HEK293 (cell line): ENCODE measurements around the gene TEX2.
A peak's percentile ranks its signal among the peaks of the same experiment; 100 is the strongest.

Source experiments
- CTCF ChIA-PET: fragments of 350-600 bp; formaldehyde crosslinking; extraction: SDS; loops from one replicate; lab custom pipeline; 2021; ENCODE audit warnings: antibody characterized with exemption; lab: Yijun Ruan, JAX
- POLR2A ChIA-PET: fragments of 300-600 bp; formaldehyde crosslinking; extraction: SDS; loops from one replicate; lab custom pipeline; 2020; ENCODE audit warnings: antibody characterized with exemption, inconsistent platforms; lab: Yijun Ruan, JAX
- H3K27ac ChIP-seq: fragments of 200-500 bp; sonication (Bioruptor generic); 2 replicates; pipeline ENCODE4 v1.5.1; 2014; ENCODE audit warnings: low read depth, low read length, control low read depth, inconsistent platforms; ENCODE audit errors: extremely low read depth
- H3K36me3 ChIP-seq, 2 experiments: fragments of 200-500 bp in 1 of 2; sonication (Bioruptor generic) in 1 of 2; 1 replicate in 1 of 2; 2 replicates in 1 of 2; pipeline ENCODE4 v1.5.1; 2014 to 2017; ENCODE audit warnings: inconsistent platforms in 2 of 2, low read length in 2 of 2; ENCODE audit not compliant: control insufficient read depth in 2 of 2, insufficient read depth in 1 of 2
- H3K4me1 ChIP-seq: fragments of 200-500 bp; sonication (Bioruptor generic); 2 replicates; pipeline ENCODE4 v1.5.1; 2014; ENCODE audit warnings: mild to moderate bottlenecking, low read length, inconsistent platforms; ENCODE audit not compliant: control insufficient read depth, insufficient read depth
- H3K4me3 ChIP-seq: 2 replicates; pipeline ENCODE4 v1.5.1; 2011; ENCODE audit warnings: low read depth, mild to moderate bottlenecking, control low read depth, low read length, moderate library complexity
- H3K9me3 ChIP-seq: fragments of 200-500 bp; sonication (Bioruptor generic); 2 replicates; pipeline ENCODE4 v1.5.1; 2014; ENCODE audit warnings: low read depth, low read length, inconsistent platforms; ENCODE audit not compliant: control insufficient read depth, insufficient read depth
- BCL11A ChIP-seq: fragments of 450-650 bp; formaldehyde crosslinking; IDR thresholded peaks from 2 replicates; pipeline ENCODE4 v1.5.1; 2016; ENCODE audit warnings: low read depth, missing biosample characterization, missing genetic modification characterization
- GLIS1 ChIP-seq: fragments of 450-650 bp; formaldehyde crosslinking; IDR thresholded peaks from 2 replicates; pipeline ENCODE4 v1.5.1; 2016; ENCODE audit warnings: missing biosample characterization, missing genetic modification characterization
- GLIS2 ChIP-seq: fragments of 450-650 bp; formaldehyde crosslinking; IDR thresholded peaks from 2 replicates; pipeline ENCODE4 v1.5.1; 2016; ENCODE audit warnings: missing biosample characterization, missing genetic modification characterization
- HOXD13 ChIP-seq: sonication (generic); formaldehyde crosslinking; IDR thresholded peaks from 2 replicates; pipeline ENCODE4 v1.8.0; 2022; ENCODE audit warnings: missing genetic modification reagents, borderline replicate concordance
- KLF16 ChIP-seq: fragments of 450-650 bp; formaldehyde crosslinking; IDR thresholded peaks from 2 replicates; pipeline ENCODE4 v1.5.1; 2017; ENCODE audit warnings: missing biosample characterization, missing genetic modification characterization
- MEIS1 ChIP-seq: sonication (generic); formaldehyde crosslinking; IDR thresholded peaks from 2 replicates; pipeline ENCODE4 v1.8.1; 2022; ENCODE audit warnings: missing genetic modification reagents, mild to moderate bottlenecking, borderline replicate concordance
- SCRT2 ChIP-seq: fragments of 450-650 bp; formaldehyde crosslinking; IDR thresholded peaks from 2 replicates; pipeline ENCODE4 v1.5.1; 2016; ENCODE audit warnings: missing biosample characterization, missing genetic modification characterization
- YY2 ChIP-seq: fragments of 450-650 bp; formaldehyde crosslinking; IDR thresholded peaks from 2 replicates; pipeline ENCODE4 v1.5.1; 2016; ENCODE audit warnings: missing biosample characterization, missing genetic modification characterization
- ZBTB1 ChIP-seq: fragments of 450-650 bp; formaldehyde crosslinking; IDR thresholded peaks from 2 replicates; pipeline ENCODE4 v1.5.1; 2016; ENCODE audit warnings: missing biosample characterization, missing genetic modification characterization
- ZNF121 ChIP-seq: fragments of 450-650 bp; formaldehyde crosslinking; IDR thresholded peaks from 2 replicates; pipeline ENCODE4 v1.5.1; 2016; ENCODE audit warnings: missing biosample characterization, missing genetic modification characterization
- ZNF175 ChIP-seq: fragments of 450-650 bp; formaldehyde crosslinking; IDR thresholded peaks from 2 replicates; pipeline ENCODE4 v1.5.1; 2016; ENCODE audit warnings: missing biosample characterization, missing genetic modification characterization
- ZNF211 ChIP-seq: fragments of 450-650 bp; formaldehyde crosslinking; IDR thresholded peaks from 2 replicates; pipeline ENCODE4 v1.5.1; 2016; ENCODE audit warnings: low read depth, missing biosample characterization, missing genetic modification characterization
- ZNF341 ChIP-seq: fragments of 450-650 bp; formaldehyde crosslinking; IDR thresholded peaks from 2 replicates; pipeline ENCODE4; 2016; ENCODE audit warnings: low read depth, missing biosample characterization, missing genetic modification characterization
- ZNF37A ChIP-seq: fragments of 450-650 bp; IDR thresholded peaks from 2 replicates; pipeline ENCODE4 v1.5.1; 2018; ENCODE audit warnings: missing biosample characterization, missing genetic modification characterization
- ZNF521 ChIP-seq: fragments of 450-650 bp; formaldehyde crosslinking; IDR thresholded peaks from 2 replicates; pipeline ENCODE4 v1.5.1; 2017; ENCODE audit warnings: missing biosample characterization, mild to moderate bottlenecking, missing genetic modification characterization
- ZNF610 ChIP-seq: fragments of 450-650 bp; formaldehyde crosslinking; IDR thresholded peaks from 2 replicates; pipeline ENCODE4 v1.5.1; 2016; ENCODE audit warnings: missing biosample characterization, missing genetic modification characterization, borderline replicate concordance
- ZNF629 ChIP-seq: fragments of 450-650 bp; formaldehyde crosslinking; IDR thresholded peaks from 2 replicates; pipeline ENCODE4 v1.5.1; 2017; ENCODE audit warnings: missing biosample characterization, missing genetic modification characterization
- ZNF658 ChIP-seq: fragments of 450-650 bp; formaldehyde crosslinking; IDR thresholded peaks from 2 replicates; pipeline ENCODE4; 2016; ENCODE audit warnings: missing biosample characterization, missing genetic modification characterization
- ZNF76 ChIP-seq: fragments of 450-650 bp; formaldehyde crosslinking; IDR thresholded peaks from 2 replicates; pipeline ENCODE4; 2016; ENCODE audit warnings: low read depth, missing biosample characterization, missing genetic modification characterization, borderline replicate concordance
- ZSCAN23 ChIP-seq: fragments of 450-650 bp; formaldehyde crosslinking; IDR thresholded peaks from 2 replicates; pipeline ENCODE4 v1.5.1; 2016; ENCODE audit warnings: missing biosample characterization, missing genetic modification characterization
- ZSCAN30 ChIP-seq: fragments of 450-650 bp; IDR thresholded peaks from 2 replicates; pipeline ENCODE4 v1.5.1; 2018; ENCODE audit warnings: missing biosample characterization, mild to moderate bottlenecking, missing genetic modification characterization, moderate library complexity
- TF ChIP-seq, protein P1 (sequence below): fragments of 450-650 bp; formaldehyde crosslinking; IDR thresholded peaks from 2 replicates; pipeline ENCODE4 v1.5.1; 2017; ENCODE audit warnings: missing biosample characterization, missing genetic modification characterization
- TF ChIP-seq, protein P2 (sequence below): fragments of 450-650 bp; formaldehyde crosslinking; IDR thresholded peaks from 2 replicates; pipeline ENCODE4 v1.5.1; 2016; ENCODE audit warnings: missing biosample characterization, missing genetic modification characterization
- TF ChIP-seq, protein P3 (sequence below): fragments of 450-650 bp; formaldehyde crosslinking; IDR thresholded peaks from 2 replicates; pipeline ENCODE4 v1.5.1; 2017; ENCODE audit warnings: missing biosample characterization, missing genetic modification characterization
- TF ChIP-seq, protein P4 (sequence below): fragments of 450-650 bp; formaldehyde crosslinking; IDR thresholded peaks from 2 replicates; pipeline ENCODE4 v1.5.1; 2016; ENCODE audit warnings: missing biosample characterization, missing genetic modification characterization

Gene TEX2

DNA sequence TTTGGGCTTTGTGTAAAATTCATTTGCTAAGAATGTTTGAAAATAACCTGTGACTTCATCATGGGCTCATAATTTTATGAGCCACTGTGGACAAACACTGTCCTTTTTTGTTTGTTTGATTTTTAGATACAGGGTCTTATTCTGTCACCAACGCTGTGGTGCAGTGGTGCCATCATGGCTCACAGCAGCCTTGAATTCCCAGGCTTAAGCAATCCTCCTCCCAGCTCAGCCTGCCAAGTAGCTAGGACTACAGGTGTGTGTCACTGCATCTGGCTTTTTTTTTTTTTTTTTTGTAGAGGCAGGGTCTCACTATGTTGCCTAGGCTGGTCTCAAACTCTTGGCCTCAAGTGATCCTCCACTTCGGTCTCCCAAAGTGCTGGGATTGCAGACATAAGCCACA is 8.3 kb downstream of the TEX2 start:
- Histone ChIP-seq H3K9me3 (no peaks in the 10 kb centered on the region), H3K36me3 (no peaks in the 10 kb centered on the region), H3K4me3 (no peak overlapping the region), H3K27ac (no peak overlapping the region), H3K4me1 (peaks cover 1% of the 10 kb centered on the region)
- TF ChIP-seq SCRT2 (tag by site-specific recombination) (peak; percentile 54; the same call in 1 of the 2 replicates), YY2 (tag by site-specific recombination) (no peak)
- ChIA-PET CTCF (interaction anchor here (0.5 kb wide), 1 partner anchor 36 kb away, joined by 3 read pairs; no protein-coding TSS in a partner anchor), POLR2A (interaction anchor here (1.7 kb wide), 1 partner anchor 109 kb away, joined by 14 read pairs; no protein-coding TSS in a partner anchor)

DNA sequence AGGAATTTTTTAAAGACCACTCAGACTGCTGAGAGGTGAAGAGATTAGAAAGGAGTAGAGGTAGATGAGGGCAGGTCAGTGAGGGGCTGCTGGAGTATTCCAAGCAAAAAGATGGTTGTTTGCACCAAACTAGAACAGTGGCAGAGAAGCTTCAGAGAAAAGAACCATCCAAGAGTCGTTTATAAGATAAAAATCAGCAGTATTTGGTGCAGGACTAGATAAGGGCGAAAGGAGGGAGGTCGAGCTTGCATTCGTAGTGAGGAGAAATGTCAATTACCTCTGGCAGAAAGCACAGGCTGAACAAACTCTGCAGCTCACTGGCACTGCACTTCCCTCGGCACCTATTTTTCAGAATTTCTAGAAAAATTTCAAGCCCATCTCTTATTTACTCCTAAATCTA is 9.6 kb downstream of the TEX2 start:
- Histone ChIP-seq H3K27ac (no peak overlapping the region), H3K4me3 (no peak overlapping the region), H3K9me3 (no peaks in the 10 kb centered on the region), H3K36me3 (no peaks in the 10 kb centered on the region), H3K4me1 (no peaks in the 10 kb centered on the region; the same call in 1 of the 2 replicates)
- no peak for TF ChIP-seq ZNF121 (tag by site-specific recombination)
- no peak for TF ChIP-seq GLIS1 (tag by site-specific recombination)
- TF ChIP-seq ZSCAN23 (tag by site-specific recombination), result no peak
- no peak for TF ChIP-seq ZNF341 (tag by site-specific recombination)
- TF ChIP-seq, protein P1, sequence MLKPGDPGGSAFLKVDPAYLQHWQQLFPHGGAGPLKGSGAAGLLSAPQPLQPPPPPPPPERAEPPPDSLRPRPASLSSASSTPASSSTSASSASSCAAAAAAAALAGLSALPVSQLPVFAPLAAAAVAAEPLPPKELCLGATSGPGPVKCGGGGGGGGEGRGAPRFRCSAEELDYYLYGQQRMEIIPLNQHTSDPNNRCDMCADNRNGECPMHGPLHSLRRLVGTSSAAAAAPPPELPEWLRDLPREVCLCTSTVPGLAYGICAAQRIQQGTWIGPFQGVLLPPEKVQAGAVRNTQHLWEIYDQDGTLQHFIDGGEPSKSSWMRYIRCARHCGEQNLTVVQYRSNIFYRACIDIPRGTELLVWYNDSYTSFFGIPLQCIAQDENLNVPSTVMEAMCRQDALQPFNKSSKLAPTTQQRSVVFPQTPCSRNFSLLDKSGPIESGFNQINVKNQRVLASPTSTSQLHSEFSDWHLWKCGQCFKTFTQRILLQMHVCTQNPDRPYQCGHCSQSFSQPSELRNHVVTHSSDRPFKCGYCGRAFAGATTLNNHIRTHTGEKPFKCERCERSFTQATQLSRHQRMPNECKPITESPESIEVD (tag by site-specific recombination), result no peak
- TF ChIP-seq, protein P2, sequence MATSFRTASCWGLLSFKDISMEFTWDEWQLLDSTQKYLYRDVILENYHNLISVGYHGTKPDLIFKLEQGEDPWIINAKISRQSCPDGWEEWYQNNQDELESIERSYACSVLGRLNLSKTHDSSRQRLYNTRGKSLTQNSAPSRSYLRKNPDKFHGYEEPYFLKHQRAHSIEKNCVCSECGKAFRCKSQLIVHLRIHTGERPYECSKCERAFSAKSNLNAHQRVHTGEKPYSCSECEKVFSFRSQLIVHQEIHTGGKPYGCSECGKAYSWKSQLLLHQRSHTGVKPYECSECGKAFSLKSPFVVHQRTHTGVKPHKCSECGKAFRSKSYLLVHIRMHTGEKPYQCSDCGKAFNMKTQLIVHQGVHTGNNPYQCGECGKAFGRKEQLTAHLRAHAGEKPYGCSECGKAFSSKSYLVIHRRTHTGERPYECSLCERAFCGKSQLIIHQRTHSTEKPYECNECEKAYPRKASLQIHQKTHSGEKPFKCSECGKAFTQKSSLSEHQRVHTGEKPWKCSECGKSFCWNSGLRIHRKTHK (tag by site-specific recombination), result no peak
- no peak for TF ChIP-seq ZNF37A (tag by site-specific recombination)
- no peak for TF ChIP-seq ZNF658 (tag by site-specific recombination)
- TF ChIP-seq ZNF211 (tag by site-specific recombination), result no peak
- TF ChIP-seq, protein P3, sequence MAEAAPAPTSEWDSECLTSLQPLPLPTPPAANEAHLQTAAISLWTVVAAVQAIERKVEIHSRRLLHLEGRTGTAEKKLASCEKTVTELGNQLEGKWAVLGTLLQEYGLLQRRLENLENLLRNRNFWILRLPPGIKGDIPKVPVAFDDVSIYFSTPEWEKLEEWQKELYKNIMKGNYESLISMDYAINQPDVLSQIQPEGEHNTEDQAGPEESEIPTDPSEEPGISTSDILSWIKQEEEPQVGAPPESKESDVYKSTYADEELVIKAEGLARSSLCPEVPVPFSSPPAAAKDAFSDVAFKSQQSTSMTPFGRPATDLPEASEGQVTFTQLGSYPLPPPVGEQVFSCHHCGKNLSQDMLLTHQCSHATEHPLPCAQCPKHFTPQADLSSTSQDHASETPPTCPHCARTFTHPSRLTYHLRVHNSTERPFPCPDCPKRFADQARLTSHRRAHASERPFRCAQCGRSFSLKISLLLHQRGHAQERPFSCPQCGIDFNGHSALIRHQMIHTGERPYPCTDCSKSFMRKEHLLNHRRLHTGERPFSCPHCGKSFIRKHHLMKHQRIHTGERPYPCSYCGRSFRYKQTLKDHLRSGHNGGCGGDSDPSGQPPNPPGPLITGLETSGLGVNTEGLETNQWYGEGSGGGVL (tag by site-specific recombination), result no peak
- no peak for TF ChIP-seq ZBTB1
- no peak for TF ChIP-seq ZNF610 (tag by site-specific recombination)
- TF ChIP-seq MEIS1 (CRISPR knock-in tag), result no peak
- no peak for TF ChIP-seq HOXD13 (CRISPR knock-in tag)
- no peak for TF ChIP-seq ZNF521 (tag by site-specific recombination)
- CTCF ChIA-PET, result interaction anchor here (0.6 kb wide), 1 partner anchor 50 kb away, joined by 5 read pairs; no protein-coding TSS in a partner anchor
- POLR2A ChIA-PET, result interaction anchor here (1.7 kb wide), 1 partner anchor 108 kb away, joined by 14 read pairs; no protein-coding TSS in a partner anchor

DNA sequence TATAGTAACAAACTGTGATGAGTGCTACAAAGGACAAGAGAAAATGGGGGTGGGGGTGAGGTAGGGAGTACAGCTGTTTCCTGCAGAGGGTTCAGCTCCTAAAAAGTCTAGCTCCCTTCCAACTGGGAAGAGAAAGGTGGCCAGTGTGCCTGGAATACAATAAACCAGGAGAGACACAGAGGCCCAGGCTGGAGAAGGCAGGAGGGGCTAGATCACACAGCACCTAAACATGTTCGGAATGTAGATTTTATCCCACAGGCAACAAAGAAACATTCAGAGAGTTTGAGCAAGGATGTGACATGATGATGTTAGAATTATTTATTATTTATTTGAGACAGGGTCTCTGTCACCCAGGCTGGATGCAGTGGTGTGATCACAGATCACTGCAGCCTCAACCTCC is 10.2 kb downstream of the TEX2 start:
- Histone ChIP-seq H3K27ac (no peak overlapping the region), H3K4me3 (no peak overlapping the region), H3K36me3 (no peaks in the 10 kb centered on the region), H3K4me1 (no peaks in the 10 kb centered on the region; the same call in 1 of the 2 replicates), H3K9me3 (no peaks in the 10 kb centered on the region)
- POLR2A ChIA-PET, result no interaction called here
- CTCF ChIA-PET, result no interaction called here
- TF ChIP-seq ZNF175 (tag by site-specific recombination), result no peak
- no peak for TF ChIP-seq KLF16 (tag by site-specific recombination)
- no peak for TF ChIP-seq ZNF76 (tag by site-specific recombination)
- no peak for TF ChIP-seq ZNF629 (tag by site-specific recombination)
- no peak for TF ChIP-seq BCL11A (tag by site-specific recombination)
- no peak for TF ChIP-seq GLIS2 (tag by site-specific recombination)
- TF ChIP-seq YY2 (tag by site-specific recombination), result no peak
- TF ChIP-seq, protein P4, sequence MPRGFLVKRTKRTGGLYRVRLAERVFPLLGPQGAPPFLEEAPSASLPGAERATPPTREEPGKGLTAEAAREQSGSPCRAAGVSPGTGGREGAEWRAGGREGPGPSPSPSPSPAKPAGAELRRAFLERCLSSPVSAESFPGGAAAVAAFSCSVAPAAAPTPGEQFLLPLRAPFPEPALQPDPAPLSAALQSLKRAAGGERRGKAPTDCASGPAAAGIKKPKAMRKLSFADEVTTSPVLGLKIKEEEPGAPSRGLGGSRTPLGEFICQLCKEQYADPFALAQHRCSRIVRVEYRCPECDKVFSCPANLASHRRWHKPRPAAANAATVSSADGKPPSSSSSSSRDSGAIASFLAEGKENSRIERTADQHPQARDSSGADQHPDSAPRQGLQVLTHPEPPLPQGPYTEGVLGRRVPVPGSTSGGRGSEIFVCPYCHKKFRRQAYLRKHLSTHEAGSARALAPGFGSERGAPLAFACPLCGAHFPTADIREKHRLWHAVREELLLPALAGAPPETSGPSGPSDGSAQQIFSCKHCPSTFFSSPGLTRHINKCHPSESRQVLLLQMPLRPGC (tag by site-specific recombination), result no peak
- no peak for TF ChIP-seq ZSCAN30
